ENCODE data around the gene PRKAR1B.

GRCh38 chr7:645606-646005 is 81.5 kb downstream of the PRKAR1B start:
- TF ChIP-seq SP1 (IDR thresholded peaks at IDR 0.05; ENCODE audit: low read depth) (no peak), CTCF (IDR thresholded peaks at IDR 0.05 in 2 of 3, conservative IDR thresholded peaks at IDR 0.05 in 1 of 3; ENCODE audit: borderline replicate concordance in 1 of 3, insufficient read depth in 1 of 3, low read depth in 2 of 3, low read length in 2 of 3) (no peak), POLR2AphosphoS5 (IDR thresholded peaks at IDR 0.05; ENCODE audit: low read depth, low read length) (no peak), EGR1 (IDR thresholded peaks at IDR 0.05; ENCODE audit: low read depth) (no peak), EZH2 (IDR thresholded peaks at IDR 0.05) (no peak), SRF (IDR thresholded peaks at IDR 0.05; ENCODE audit: low read depth) (no peak), POLR2A (IDR thresholded peaks at IDR 0.05; ENCODE audit: borderline replicate concordance, extremely low read depth, insufficient read depth, insufficient read length) (no peak), JUND (IDR thresholded peaks at IDR 0.05) (no peak)
- TF ChIP-seq, protein P1, sequence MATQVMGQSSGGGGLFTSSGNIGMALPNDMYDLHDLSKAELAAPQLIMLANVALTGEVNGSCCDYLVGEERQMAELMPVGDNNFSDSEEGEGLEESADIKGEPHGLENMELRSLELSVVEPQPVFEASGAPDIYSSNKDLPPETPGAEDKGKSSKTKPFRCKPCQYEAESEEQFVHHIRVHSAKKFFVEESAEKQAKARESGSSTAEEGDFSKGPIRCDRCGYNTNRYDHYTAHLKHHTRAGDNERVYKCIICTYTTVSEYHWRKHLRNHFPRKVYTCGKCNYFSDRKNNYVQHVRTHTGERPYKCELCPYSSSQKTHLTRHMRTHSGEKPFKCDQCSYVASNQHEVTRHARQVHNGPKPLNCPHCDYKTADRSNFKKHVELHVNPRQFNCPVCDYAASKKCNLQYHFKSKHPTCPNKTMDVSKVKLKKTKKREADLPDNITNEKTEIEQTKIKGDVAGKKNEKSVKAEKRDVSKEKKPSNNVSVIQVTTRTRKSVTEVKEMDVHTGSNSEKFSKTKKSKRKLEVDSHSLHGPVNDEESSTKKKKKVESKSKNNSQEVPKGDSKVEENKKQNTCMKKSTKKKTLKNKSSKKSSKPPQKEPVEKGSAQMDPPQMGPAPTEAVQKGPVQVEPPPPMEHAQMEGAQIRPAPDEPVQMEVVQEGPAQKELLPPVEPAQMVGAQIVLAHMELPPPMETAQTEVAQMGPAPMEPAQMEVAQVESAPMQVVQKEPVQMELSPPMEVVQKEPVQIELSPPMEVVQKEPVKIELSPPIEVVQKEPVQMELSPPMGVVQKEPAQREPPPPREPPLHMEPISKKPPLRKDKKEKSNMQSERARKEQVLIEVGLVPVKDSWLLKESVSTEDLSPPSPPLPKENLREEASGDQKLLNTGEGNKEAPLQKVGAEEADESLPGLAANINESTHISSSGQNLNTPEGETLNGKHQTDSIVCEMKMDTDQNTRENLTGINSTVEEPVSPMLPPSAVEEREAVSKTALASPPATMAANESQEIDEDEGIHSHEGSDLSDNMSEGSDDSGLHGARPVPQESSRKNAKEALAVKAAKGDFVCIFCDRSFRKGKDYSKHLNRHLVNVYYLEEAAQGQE (IDR thresholded peaks at IDR 0.05; ENCODE audit: low read depth) = no peak

All from HCT116 (cell line).